ENCODE measurements around the gene BICD1.

- no peak for TF ChIP-seq CTCF (IDR thresholded peaks at IDR 0.05)
- no peak for TF ChIP-seq EP300 (IDR thresholded peaks at IDR 0.05)
- no peak for TF ChIP-seq POLR2AphosphoS5 (IDR thresholded peaks at IDR 0.05)
- TF ChIP-seq POLR2A (IDR thresholded peaks at IDR 0.05), result no peak
Observed at GRCh38 chr12:32084017-32084688, 22.5 kb upstream of the BICD1 start.
